Measurements from ENCODE around the gene DLL4. TPM values are rescaled to one million over a fixed set of nuclear protein-coding genes. Genes with fewer than 3 reads are reported as not detected.

Gene DLL4
- total RNA-seq, 1 experiment from 2014 or later = 1.5 TPM

DNA sequence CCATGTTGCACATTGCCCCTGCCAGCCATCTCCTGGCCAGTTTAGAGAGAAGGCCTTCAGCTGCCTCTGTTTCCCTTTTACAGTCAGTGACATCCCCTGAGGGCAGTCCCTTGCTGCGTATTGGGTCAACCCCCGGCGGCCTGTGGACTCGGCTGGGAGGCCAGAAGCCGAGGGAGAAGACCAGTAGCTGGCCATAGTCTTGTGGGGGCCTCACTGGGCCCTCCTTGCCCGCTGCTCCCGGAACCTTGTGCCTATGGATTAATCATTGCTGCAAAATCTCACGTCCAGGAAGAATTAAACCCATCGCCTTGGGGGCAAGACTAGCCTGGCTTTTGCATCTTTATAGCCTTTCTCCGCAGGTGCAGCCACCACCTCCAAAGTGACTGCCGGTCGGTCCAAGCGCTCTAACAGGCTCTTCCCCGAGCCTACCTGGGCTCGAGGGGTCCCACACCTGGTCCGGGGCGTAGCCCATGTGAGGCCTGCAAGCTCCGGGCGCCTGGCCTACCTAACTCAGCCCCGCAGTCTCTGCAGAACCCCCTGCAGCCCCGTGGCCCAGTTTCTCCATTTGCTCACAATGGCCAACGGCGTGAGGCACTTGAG is 23.3 kb downstream of the DLL4 start:
- Histone ChIP-seq H3K4me1 (ENCODE audit: control insufficient read depth in 1 of 2, insufficient read depth in 2 of 2, low read length in 2 of 2) (peaks cover 9 to 23% of the 10 kb centered on the region in 2 experiments; a peak in 2 of 4 replicates), H2AFZ (ENCODE audit: low read depth, low read length, poor library complexity, severe bottlenecking) (no peak overlapping the region), H3K79me2 (ENCODE audit: insufficient read depth, low read length) (no peaks in the 10 kb centered on the region), H3K9me2 (ENCODE audit: insufficient read depth) (no peaks in the 10 kb centered on the region), H3K4me2 (ENCODE audit: low read length) (peak overlapping the region; percentile 95), H4K20me1 (ENCODE audit: insufficient read depth) (no peaks in the 10 kb centered on the region), H3K9me3 (ENCODE audit: control insufficient read depth in 1 of 2, insufficient read depth in 1 of 2, low read depth in 1 of 2, low read length in 2 of 2) (no peaks in the 10 kb centered on the region), H3K4me3 (replicated peaks in 1 of 2; ENCODE audit: low read depth in 1 of 2, low read length in 2 of 2) (peak overlapping the region; percentile 68 to 73), H3K36me3 (ENCODE audit: control insufficient read depth in 1 of 2, insufficient read depth in 2 of 2, low read length in 2 of 2) (no peaks in the 10 kb centered on the region), H3K27me3 (ENCODE audit: insufficient read depth, low read length) (no peaks in the 10 kb centered on the region), H3K9ac (ENCODE audit: low read length) (peak overlapping the region; percentile 63), H3K27ac (ENCODE audit: low read depth, low read length) (peak overlapping the region; percentile 74)
- intact Hi-C loops (cut with micrococcal nuclease) = no loop called here
- TF ChIP-seq ZFX (IDR thresholded peaks at IDR 0.05) = peak; percentile 69
- TF ChIP-seq RAD21 (IDR thresholded peaks at IDR 0.05; ENCODE audit: low read depth) = no peak
- BruUV-seq (replicated peaks) = no TSS peak
- DNase-seq (ENCODE audit: low read depth, low spot score) = no peak
- ChIA-PET CTCF (interaction anchor here (0.7 to 2.8 kb wide), 6 partner anchors 10 to 70 kb away, joined by 4 to 24 read pairs (median 5); no protein-coding TSS in a partner anchor), POLR2A (interaction anchor here (0.7 to 3.9 kb wide), 13 partner anchors 10 to 279 kb away, joined by 3 to 48 read pairs (median 5); partner anchors contain the start of gene DLL4), RAD21 (ENCODE audit: low non-redundant PET in 1 of 2, low total read pairs in 2 of 2, uncharacterized antibody in 2 of 2, unreplicated experiment in 2 of 2) (no interaction called here)
- no peak; the same call in 1 of the 2 replicates for ATAC-seq

DNA sequence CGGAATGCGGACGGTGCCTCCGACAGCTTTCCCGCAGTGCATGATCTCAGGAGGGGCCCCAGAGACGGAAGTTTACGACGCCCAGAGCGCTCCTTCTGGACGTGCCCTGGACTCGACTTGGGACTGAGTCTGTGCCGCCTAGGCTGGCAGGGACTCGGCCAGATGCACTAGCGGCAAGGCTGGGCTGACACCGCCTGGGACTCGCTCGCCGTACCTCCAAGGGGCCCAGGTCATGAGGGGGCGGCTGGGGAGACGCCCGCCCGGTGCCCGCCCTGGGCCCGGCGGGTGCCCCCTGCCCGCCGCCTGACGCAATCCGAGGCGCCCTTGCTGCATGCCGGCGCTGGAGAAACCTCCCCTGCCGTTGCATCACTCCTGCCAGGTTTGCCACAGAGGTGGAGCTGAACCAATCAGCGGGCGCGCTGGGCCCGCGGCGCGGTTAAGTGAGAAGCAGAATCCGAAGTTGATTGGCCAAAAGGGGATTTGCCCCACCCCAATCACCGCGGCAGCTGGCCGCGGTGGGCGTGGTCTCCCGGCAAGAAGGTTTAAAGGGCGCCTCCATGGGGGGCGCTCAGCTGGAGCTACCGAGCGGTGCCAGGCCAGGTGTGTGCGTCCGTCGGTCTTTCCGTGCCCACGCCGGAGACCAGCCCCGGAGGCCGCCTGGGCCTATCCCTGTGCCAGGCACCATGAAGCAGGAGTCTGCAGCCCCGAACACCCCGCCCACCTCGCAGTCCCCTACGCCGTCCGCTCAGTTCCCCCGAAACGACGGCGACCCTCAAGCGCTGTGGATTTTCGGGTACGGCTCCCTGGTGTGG is 24.0 kb downstream of the DLL4 start, which contains the start of gene CHAC1:
TSS of gene CHAC1 (plus strand) at position 571 of the 812 bp plus-strand sequence. CDS start at position 684, 113 bp downstream.
- H3K4me2 ChIP-seq (ENCODE audit: low read length) = peak within 1 kb of the TSS; percentile 95
- ATAC-seq (peak; percentile 94), DNase-seq (ENCODE audit: low read depth, low spot score) (peak; percentile 94)
- H3K36me3 ChIP-seq (ENCODE audit: control insufficient read depth in 1 of 2, insufficient read depth in 2 of 2, low read length in 2 of 2) = no peaks in the 10 kb centered on the region
- peak within 1 kb of the TSS; percentile 68 to 73 for H3K4me3 ChIP-seq (replicated peaks in 1 of 2; ENCODE audit: low read depth in 1 of 2, low read length in 2 of 2)
- no TSS peak for BruUV-seq (replicated peaks)
- peaks cover 9 to 23% of the 10 kb centered on the region in 2 experiments; a peak in 2 of 4 replicates for H3K4me1 ChIP-seq (ENCODE audit: control insufficient read depth in 1 of 2, insufficient read depth in 2 of 2, low read length in 2 of 2)
- H3K27ac ChIP-seq (ENCODE audit: low read depth, low read length) = peak within 1 kb of the TSS; percentile 74
- H3K79me2 ChIP-seq (ENCODE audit: insufficient read depth, low read length) = no peaks in the 10 kb centered on the region
- H3K27me3 ChIP-seq (ENCODE audit: insufficient read depth, low read length) = no peaks in the 10 kb centered on the region
- intact Hi-C loops (cut with micrococcal nuclease) = no loop called here
- no peaks in the 10 kb centered on the region for H3K9me2 ChIP-seq (ENCODE audit: insufficient read depth)
- H3K9me3 ChIP-seq (ENCODE audit: control insufficient read depth in 1 of 2, insufficient read depth in 1 of 2, low read depth in 1 of 2, low read length in 2 of 2) = no peaks in the 10 kb centered on the region
- no peaks in the 10 kb centered on the region for H4K20me1 ChIP-seq (ENCODE audit: insufficient read depth)
- no peak within 1 kb of the TSS for H2AFZ ChIP-seq (ENCODE audit: low read depth, low read length, poor library complexity, severe bottlenecking)
- RAD21 ChIA-PET (ENCODE audit: low non-redundant PET in 1 of 2, low total read pairs in 2 of 2, uncharacterized antibody in 2 of 2, unreplicated experiment in 2 of 2) = interaction anchor here (0.6 kb wide), 3 partner anchors 22 to 258 kb away, joined by 3 to 7 read pairs (median 3); no protein-coding TSS in a partner anchor
- POLR2A ChIA-PET = interaction anchor here (0.7 to 3.9 kb wide), 28 partner anchors 10 to 379 kb away, joined by 3 to 48 read pairs (median 3); partner anchors contain the start of genes DLL4, NUSAP1, OIP5 and VPS18
- CTCF ChIA-PET = interaction anchor here (0.7 to 2.8 kb wide), 7 partner anchors 11 to 69 kb away, joined by 3 to 24 read pairs (median 5); partner anchors contain the start of gene DLL4
- peak within 1 kb of the TSS; percentile 63 for H3K9ac ChIP-seq (ENCODE audit: low read length)
- TF ChIP-seq ZBTB33 (IDR thresholded peaks at IDR 0.05; ENCODE audit: extremely low read depth, insufficient replicate concordance, low read length) (no peak), YY1 (IDR thresholded peaks at IDR 0.05; ENCODE audit: extremely low read depth, insufficient replicate concordance, low read depth, low read length) (no peak), REST (IDR thresholded peaks at IDR 0.05; ENCODE audit: low read depth) (no peak), ZFX (IDR thresholded peaks at IDR 0.05) (peak; percentile 54), ZNF274 (IDR thresholded peaks at IDR 0.05; ENCODE audit: low read depth, low read length) (no peak), TCF7L2 (IDR thresholded peaks at IDR 0.05; ENCODE audit: borderline replicate concordance, extremely low read depth, insufficient read depth, insufficient read length) (peak; percentile 63), EZH2 (IDR thresholded peaks at IDR 0.05) (no peak), POLR2A (IDR thresholded peaks at IDR 0.05; ENCODE audit: borderline replicate concordance, extremely low read depth, insufficient read depth, insufficient read length) (peak; percentile 86), CBX3 (IDR thresholded peaks at IDR 0.05; ENCODE audit: low read depth) (no peak), SP1 (IDR thresholded peaks at IDR 0.05; ENCODE audit: low read depth) (no peak)

Data from HCT116 (cell line).